Keratinocyte (primary cell): ENCODE measurements around the gene SLC22A12. TPM values are rescaled to one million over a fixed set of nuclear protein-coding genes. Genes with fewer than 3 reads are reported as not detected.

Experiments
- DNase-seq: peaks from one replicate; pipeline ENCODE4 v3.0.0-alpha.2; 2011; ENCODE audit warnings: low read depth, missing footprints, low spot score
- FAIRE-seq: peaks from 2 replicates; lab custom pipeline; 2011; peaks lifted over from hg19 to GRCh38; lab: Jason Lieb, UNC
- H2AFZ ChIP-seq: 2 replicates; pipeline ENCODE4 v1.6.0; 2012; ENCODE audit warnings: low read length, control low read depth, inconsistent platforms; ENCODE audit not compliant: control insufficient read depth
- H3K27ac ChIP-seq: 2 replicates; pipeline ENCODE4 v1.5.1; 2011; ENCODE audit warnings: low read length; ENCODE audit not compliant: control insufficient read depth, insufficient read depth
- H3K27me3 ChIP-seq: 3 replicates; pipeline ENCODE4 v1.6.0; 2011; ENCODE audit warnings: low read length; ENCODE audit not compliant: control insufficient read depth, insufficient read depth; ENCODE audit errors: extremely low read depth
- H3K36me3 ChIP-seq, 2 experiments: 2 replicates in 1 of 2; 3 replicates in 1 of 2; pipeline ENCODE4 v1.5.1; 2011; ENCODE audit warnings: low read length in 2 of 2, mild to moderate bottlenecking in 1 of 2; ENCODE audit not compliant: control insufficient read depth in 2 of 2, insufficient read depth in 2 of 2; ENCODE audit errors: extremely low read depth in 1 of 2
- H3K4me1 ChIP-seq: 3 replicates; pipeline ENCODE4 v1.5.1; 2011; ENCODE audit warnings: low read length; ENCODE audit not compliant: control insufficient read depth, insufficient read depth; ENCODE audit errors: extremely low read depth
- H3K4me2 ChIP-seq: 3 replicates; pipeline ENCODE4 v1.6.0; 2011; ENCODE audit warnings: low read depth, low read length; ENCODE audit not compliant: control insufficient read depth, insufficient read depth; ENCODE audit errors: extremely low read depth
- H3K4me3 ChIP-seq, 3 experiments: fragments of 200-600 bp in 1 of 3; sonication (generic) in 1 of 3; 2 replicates in 2 of 3; 3 replicates in 1 of 3; pipeline ENCODE4 v1.5.1; 2011 to 2016; ENCODE audit warnings: low read length in 3 of 3, mild to moderate bottlenecking in 3 of 3, control low read depth in 2 of 3, inconsistent platforms in 1 of 3, low read depth in 1 of 3, mixed read lengths in 1 of 3, mixed run types in 1 of 3, moderate library complexity in 1 of 3; ENCODE audit not compliant: control insufficient read depth in 2 of 3, insufficient read depth in 2 of 3; ENCODE audit errors: extremely low read depth in 1 of 3
- H3K79me2 ChIP-seq: 2 replicates; pipeline ENCODE4 v1.6.0; 2012; ENCODE audit warnings: low read length; ENCODE audit not compliant: control insufficient read depth, insufficient read depth
- H3K9ac ChIP-seq: 3 replicates; pipeline ENCODE4 v1.6.0; 2011; ENCODE audit warnings: low read length; ENCODE audit not compliant: control insufficient read depth, insufficient read depth; ENCODE audit errors: extremely low read depth
- H3K9me1 ChIP-seq: 3 replicates; pipeline ENCODE4 v1.6.0; 2011; ENCODE audit warnings: low read length; ENCODE audit not compliant: control insufficient read depth, insufficient read depth; ENCODE audit errors: extremely low read depth
- H3K9me3 ChIP-seq: 2 replicates; pipeline ENCODE4 v1.5.1; 2012; ENCODE audit warnings: low read depth, low read length; ENCODE audit not compliant: control insufficient read depth
- H4K20me1 ChIP-seq: 3 replicates; pipeline ENCODE4 v1.6.0; 2011; ENCODE audit warnings: low read length; ENCODE audit not compliant: control insufficient read depth, insufficient read depth; ENCODE audit errors: extremely low read depth
- CTCF ChIP-seq, 3 experiments: IDR thresholded peaks in 1 of 3; conservative IDR thresholded peaks in 1 of 3; optimal IDR thresholded peaks in 1 of 3; 2 replicates in 2 of 3; 3 replicates in 1 of 3; pipeline versions ENCODE3 to v1.5.1; 2011; ENCODE audit warnings: low read length in 3 of 3, mild to moderate bottlenecking in 3 of 3, moderate library complexity in 2 of 3, control low read depth in 1 of 3, inconsistent platforms in 1 of 3; ENCODE audit not compliant: insufficient read depth in 2 of 3; ENCODE audit errors: extremely low read depth in 1 of 3
- EZH2 ChIP-seq: IDR thresholded peaks from one replicate; pipeline ENCODE4 v1.6.1; 2012; ENCODE audit warnings: inconsistent platforms, mild to moderate bottlenecking, low read length, moderate library complexity
- dilution Hi-C: fragments of 300-500 bp; cut with MboI; formaldehyde crosslinking; loops from one replicate; pipeline ENCODE4 v1.7.0; 2020; ENCODE audit warnings: low sequenced_read_pairs; ENCODE audit not compliant: extremely low pct_ligation_motif_present
- polyA plus RNA-seq, 5 experiments: library from polyadenylated mRNA; depleted of rRNA in 3 of 5; stranded (reverse) in 3 of 5; stranded (forward) in 1 of 5; unstranded in 1 of 5; fragments of >200 nt; gene quantifications; 1 replicate in 1 of 5; 2 replicates in 3 of 5; 3 replicates in 1 of 5; pipeline versions ENCODE4 v1.2.1 to v1.2.3, GENCODE V29; 2011 to 2012; ENCODE audit warnings: missing spikeins in 2 of 5, low read depth in 1 of 5, low replicate concordance in 1 of 5

Gene SLC22A12
- polyA plus RNA-seq, 1 donor (not counting 4 experiments of a cell fraction or from before 2014, with no cell fraction given), result not detected

- no peak overlapping the region for H3K9ac ChIP-seq
- peaks cover 7% of the 10 kb centered on the region for H3K4me1 ChIP-seq
- no peaks in the 10 kb centered on the region for H3K27me3 ChIP-seq
- H3K79me2 ChIP-seq, result no peaks in the 10 kb centered on the region
- no peak overlapping the region for H2AFZ ChIP-seq
- H3K9me1 ChIP-seq, result no peaks in the 10 kb centered on the region
- no peak overlapping the region for H3K27ac ChIP-seq
- H4K20me1 ChIP-seq, result no peaks in the 10 kb centered on the region
- no peaks in the 10 kb centered on the region for H3K36me3 ChIP-seq
- no peaks in the 10 kb centered on the region for H3K9me3 ChIP-seq
- FAIRE-seq (no peak), DNase-seq (no peak)
- no peak overlapping the region for H3K4me3 ChIP-seq
- H3K4me2 ChIP-seq, result no peak overlapping the region
- dilution Hi-C loops, result no loop called here
- TF ChIP-seq CTCF (optimal IDR thresholded peaks at IDR 0.05 in 1 of 3, IDR thresholded peaks at IDR 0.05 in 1 of 3, conservative IDR thresholded peaks at IDR 0.05 in 1 of 3; ENCODE audit: extremely low read depth in 1 of 3, insufficient read depth in 2 of 3, low read length in 3 of 3), result no peak
- TF ChIP-seq EZH2, result no peak
These were observed 25.8 kb upstream of the SLC22A12 start for GRCh38 chr11:64564947-64565889.

GRCh38 chr11:64566042-64566914 is 24.7 kb upstream of the SLC22A12 start:
- peak overlapping the region; percentile 91 for H2AFZ ChIP-seq
- peak overlapping the region; percentile 77 for H3K4me2 ChIP-seq
- dilution Hi-C loops, result no loop called here
- peak overlapping the region; percentile 83 for H3K9ac ChIP-seq
- DNase-seq (peak; percentile 78), FAIRE-seq (peak; percentile 96)
- no peaks in the 10 kb centered on the region for H3K9me3 ChIP-seq
- peak overlapping the region; percentile 78 for H3K27ac ChIP-seq
- H3K79me2 ChIP-seq, result no peaks in the 10 kb centered on the region
- H3K9me1 ChIP-seq, result no peaks in the 10 kb centered on the region
- peaks cover 10% of the 10 kb centered on the region for H3K4me1 ChIP-seq
- H3K36me3 ChIP-seq, result no peaks in the 10 kb centered on the region
- peak overlapping the region in 2 of 3 experiments; percentile 32 to 62 for H3K4me3 ChIP-seq
- H3K27me3 ChIP-seq, result no peaks in the 10 kb centered on the region
- no peaks in the 10 kb centered on the region for H4K20me1 ChIP-seq
- TF ChIP-seq EZH2 (no peak), CTCF (optimal IDR thresholded peaks at IDR 0.05 in 1 of 3, IDR thresholded peaks at IDR 0.05 in 1 of 3, conservative IDR thresholded peaks at IDR 0.05 in 1 of 3; ENCODE audit: extremely low read depth in 1 of 3, insufficient read depth in 2 of 3, low read length in 3 of 3) (no peak)
